Measurements from ENCODE around the gene VSNL1.

Gene VSNL1

GRCh38 chr2:17540093-17540812 is at the start of gene VSNL1:
Gene VSNL1, plus strand, starts transcription at chr2:17540696. Its CDS starts 51,379 bp downstream, at chr2:17592075.
- no peak for DNase-seq

- no peak for DNase-seq
Measured at GRCh38 chr2:17495590-17495989, 44.9 kb upstream of the VSNL1 start.

GRCh38 chr2:17497718-17498117 is 42.8 kb upstream of the VSNL1 start:
- no peak for DNase-seq

GRCh38 chr2:17506736-17507616 is 33.5 kb upstream of the VSNL1 start:
- no peak for DNase-seq

- no peak for DNase-seq
Measured at GRCh38 chr2:17515652-17516051, 24.8 kb upstream of the VSNL1 start.

GRCh38 chr2:17517481-17518211 is 22.9 kb upstream of the VSNL1 start:
- DNase-seq: no peak

GRCh38 chr2:17518212-17519154 is 22.0 kb upstream of the VSNL1 start, which contains the start of gene RAD51AP2:
Gene RAD51AP2, minus strand, starts transcription at chr2:17518440. Its CDS starts 25 bp downstream, at chr2:17518415.
- DNase-seq: no peak

- no peak for DNase-seq
Measured at GRCh38 chr2:17519486-17519885, 21.0 kb upstream of the VSNL1 start.

GRCh38 chr2:17520761-17521160 is 19.7 kb upstream of the VSNL1 start:
- DNase-seq: no peak

GRCh38 chr2:17521621-17522020 is 18.9 kb upstream of the VSNL1 start:
- no peak for DNase-seq

- DNase-seq: no peak
Measured at GRCh38 chr2:17522303-17522702, 18.2 kb upstream of the VSNL1 start.

GRCh38 chr2:17529771-17530170 is 10.7 kb upstream of the VSNL1 start:
- DNase-seq: no peak

GRCh38 chr2:17533546-17533945 is 7.0 kb upstream of the VSNL1 start:
- DNase-seq: no peak

- DNase-seq: no peak
Measured at GRCh38 chr2:17536416-17536815, 4.1 kb upstream of the VSNL1 start.

- DNase-seq: no peak
Measured at GRCh38 chr2:17538022-17538843, 2.3 kb upstream of the VSNL1 start.

- no peak for DNase-seq
Measured at GRCh38 chr2:17538844-17539554, 1.5 kb upstream of the VSNL1 start.

- DNase-seq: no peak
Measured at GRCh38 chr2:17539611-17540092, 844 bp upstream of the VSNL1 start.

GRCh38 chr2:17540813-17541530 is 476 bp downstream of the VSNL1 start:
- no peak for DNase-seq

GRCh38 chr2:17541531-17541950 is 1.0 kb downstream of the VSNL1 start:
- DNase-seq: no peak

GRCh38 chr2:17542471-17542870 is 2.0 kb downstream of the VSNL1 start:
- no peak for DNase-seq
